ENCODE data around the gene GPRIN1. TPM values are rescaled to one million over a fixed set of nuclear protein-coding genes. Genes with fewer than 3 reads are reported as not detected.

Gene GPRIN1
- total RNA-seq, 2 experiments from 2014 or later = 2.5 to 2.6 TPM

Small RNA genes within 50 kb of the gene (microRNA-seq; reads per million reads assigned to microRNA genes)
- not detected for gene MIR4281 (ENCODE audit: borderline microRNAs expressed, borderline replicate concordance)

Other genes with a start within 250 kb of the GPRIN1 start
- 10 to 100 TPM; 46.3 to 53.6 TPM for gene KIAA1191, start 248.4 kb downstream of the GPRIN1 start, total RNA-seq
- gene ARL10, start 244.7 kb downstream of the GPRIN1 start, total RNA-seq = 1 to 10 TPM; 5.4 to 7.7 TPM
- 10 to 100 TPM; 29.1 to 34.0 TPM for gene NOP16, start 221.6 kb downstream of the GPRIN1 start, total RNA-seq
- gene HIGD2A, start 221.4 kb downstream of the GPRIN1 start, total RNA-seq = 100 to 1,000 TPM; 143 to 150 TPM
- gene CLTB, start 193.6 kb downstream of the GPRIN1 start, total RNA-seq = 10 to 100 TPM; 53.8 to 65.8 TPM
- gene FAF2, start 161.8 kb downstream of the GPRIN1 start, total RNA-seq = 10 to 100 TPM; 32.3 to 41.0 TPM
- gene RNF44, start 72.8 kb downstream of the GPRIN1 start, total RNA-seq = 100 to 1,000 TPM; 137 TPM
- gene CDHR2, start 60.8 kb downstream of the GPRIN1 start, total RNA-seq = 1 to 10 TPM; 1.3 to 2.4 TPM
- not detected for gene SNCB, start 20.4 kb upstream of the GPRIN1 start, total RNA-seq
- gene EIF4E1B, start 20.5 kb upstream of the GPRIN1 start, total RNA-seq = not detected
- gene TSPAN17, start 37.3 kb upstream of the GPRIN1 start, total RNA-seq = 10 to 100 TPM; 39.6 to 42.5 TPM
- not detected for gene UNC5A, start 200.4 kb upstream of the GPRIN1 start, total RNA-seq